H1 (cell line): ENCODE results near the gene RTTN. TPM values are rescaled to one million over a fixed set of nuclear protein-coding genes. Genes with fewer than 3 reads are reported as not detected.

ENCODE experiments used
- BCL11A ChIP-seq, 2 experiments: IDR thresholded peaks; one replicate each; pipeline ENCODE4 v1.6.1; 2011; ENCODE audit warnings: low read depth in 2 of 2, low read length in 2 of 2, mild to moderate bottlenecking in 2 of 2
- CTCF ChIP-seq, 3 experiments: IDR thresholded peaks; 1 replicate in 2 of 3; 2 replicates in 1 of 3; pipeline versions ENCODE4 v1.5.1 to v1.6.1; 2011; ENCODE audit warnings: low read length in 3 of 3, mild to moderate bottlenecking in 3 of 3, inconsistent platforms in 2 of 3, low read depth in 1 of 3, moderate library complexity in 1 of 3; ENCODE audit not compliant: insufficient read depth in 1 of 3; ENCODE audit errors: control extremely low read depth in 1 of 3
- MAX ChIP-seq: IDR thresholded peaks from 2 replicates; pipeline ENCODE4 v1.6.1; 2012; ENCODE audit warnings: inconsistent platforms
- NANOG ChIP-seq: IDR thresholded peaks from 2 replicates; pipeline ENCODE4 v1.6.1; 2011; ENCODE audit warnings: low read length, low read depth, mild to moderate bottlenecking, inconsistent platforms; ENCODE audit not compliant: insufficient read depth, poor library complexity, severe bottlenecking
- RAD21 ChIP-seq, 2 experiments: IDR thresholded peaks in 1 of 2; conservative IDR thresholded peaks in 1 of 2; 2 replicates each; pipeline ENCODE4 v1.6.1; 2011; ENCODE audit warnings: low read depth in 2 of 2, low read length in 2 of 2, improper control_type of control experiment in 1 of 2, inconsistent platforms in 1 of 2, mild to moderate bottlenecking in 1 of 2, moderate library complexity in 1 of 2
- TAF1 ChIP-seq: IDR thresholded peaks from 2 replicates; pipeline ENCODE4 v1.6.1; 2011; ENCODE audit warnings: mild to moderate bottlenecking, low read depth, low read length
- polyA plus RNA-seq, 7 experiments: library from polyadenylated mRNA; depleted of rRNA in 3 of 7; stranded (reverse) in 5 of 7; unstranded in 2 of 7; fragments of >200 nt in 5 of 7; fragments of 200-250 nt in 2 of 7; gene quantifications; 1 replicate in 5 of 7; 2 replicates in 1 of 7; 4 replicates in 1 of 7; pipeline versions ENCODE4 v1.2.1 to v1.2.3, GENCODE V29; 2011 to 2013; ENCODE audit warnings: missing spikeins in 2 of 7, mixed read lengths in 2 of 7
- total RNA-seq: library from RNA; stranded (reverse); fragmentation: NEBNext Ultra II Directional; extraction: Animal tissue kit (Norgen Biotek cat#: 25700); gene quantifications from 2 replicates; pipeline ENCODE4 v1.2.1, GENCODE V29; 2021

The RTTN gene
- total and polyA plus RNA-seq, 2 of the 8 experiments (the other 6 are each of a cell fraction or from before 2014, with no cell fraction given), result 9.1 to 21.4 TPM

- TF ChIP-seq NANOG (no peak), RAD21 (IDR thresholded peaks at IDR 0.05 in 1 of 2, conservative IDR thresholded peaks at IDR 0.05 in 1 of 2; ENCODE audit: low read depth in 2 of 2, low read length in 2 of 2) (no peak), CTCF (IDR thresholded peaks at IDR 0.05; ENCODE audit: control extremely low read depth in 1 of 3, insufficient read depth in 1 of 3, low read depth in 1 of 3, low read length in 3 of 3) (no peak), MAX (no peak), TAF1 (no peak), BCL11A (IDR thresholded peaks at IDR 0.05; ENCODE audit: low read depth in 2 of 2, low read length in 2 of 2) (no peak)
These were observed 176.3 kb downstream of the RTTN start (continued) for GRCh38 chr18:70029163-70029562.
